Erythroblast (primary cell): ENCODE data around the gene UTS2B.

Experiments
- GATA1 ChIP-seq: IDR thresholded peaks from 2 replicates; pipeline ENCODE4 v1.6.1; 2011; ENCODE audit warnings: low read depth, mild to moderate bottlenecking, control low read depth, low read length, moderate library complexity
- POLR2A ChIP-seq: IDR thresholded peaks from 2 replicates; pipeline ENCODE4 v1.6.1; 2011; ENCODE audit warnings: mild to moderate bottlenecking, low read length

- TF ChIP-seq POLR2A (no peak), GATA1 (no peak)
These were observed 4.1 kb upstream of the UTS2B start for GRCh38 chr3:191334346-191334893.
